HG02610 (cell line): ENCODE results near the gene RBM8A.

Experiments used
- ATAC-seq: cut with Tn5 transposase; IDR thresholded peaks from one replicate; pipeline ENCODE4 v1.9.1; 2021; ENCODE audit warnings: mild to moderate bottlenecking, moderate library complexity; ENCODE audit not compliant: unreplicated experiment

Gene RBM8A

GRCh38 chr1:145884675-145885074 lies 42.6 kb downstream of the RBM8A start:
- no peak for ATAC-seq

GRCh38 chr1:145879775-145880174 lies 47.5 kb downstream of the RBM8A start:
- ATAC-seq, result no peak

- no peak for ATAC-seq
These were observed 48.6 kb downstream of the RBM8A start for GRCh38 chr1:145878724-145879123.

GRCh38 chr1:145877923-145878486 lies 49.3 kb downstream of the RBM8A start:
- ATAC-seq, result no peak

- ATAC-seq, result no peak
These were observed 52.6 kb downstream of the RBM8A start for GRCh38 chr1:145874646-145875045.

- ATAC-seq, result no peak
These were observed 55.0 kb downstream of the RBM8A start for GRCh38 chr1:145871994-145872924.
